ENCODE data around the gene RAD51B.

The RAD51B gene

DNA sequence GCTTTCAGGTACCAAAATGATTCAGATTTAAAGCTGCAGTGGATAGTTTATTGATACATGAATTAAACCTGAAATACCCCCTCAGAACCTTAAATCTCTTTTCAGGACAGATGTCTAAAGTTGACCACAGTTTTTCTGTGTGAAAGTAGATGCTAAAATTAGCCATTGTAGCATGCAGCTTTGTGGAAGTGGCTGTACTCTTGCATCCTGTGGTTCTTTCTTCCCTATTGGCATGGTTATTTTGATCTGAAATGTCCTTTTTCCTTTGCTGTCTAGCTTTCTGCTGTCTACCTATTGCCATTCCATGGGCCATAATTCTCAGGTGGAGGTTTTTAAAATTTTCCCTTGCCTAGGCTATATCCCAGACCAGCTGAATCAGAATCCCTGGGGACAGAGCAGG, 517.7 kb downstream of the RAD51B start:
- no peak for DNase-seq (ENCODE audit: low spot score)

DNA sequence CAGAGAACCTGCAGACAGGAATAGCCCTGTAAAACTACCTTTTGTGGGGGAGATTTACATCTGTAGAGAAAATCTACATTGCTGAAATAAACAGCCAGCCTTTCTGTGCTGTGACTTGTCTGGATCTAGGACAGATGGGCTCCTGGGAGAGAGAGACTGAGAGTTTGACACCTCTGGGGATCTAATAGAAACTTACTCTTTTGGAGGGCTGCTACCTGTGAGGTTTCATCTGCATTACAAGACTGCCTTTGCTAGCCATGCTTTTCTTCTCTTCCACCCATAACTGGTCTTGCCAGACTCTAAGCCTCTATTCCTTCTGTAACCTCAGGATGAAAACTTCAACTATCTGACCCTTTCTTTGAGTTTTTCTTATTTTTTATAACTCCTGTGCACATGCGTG, 520.7 kb downstream of the RAD51B start:
- DNase-seq (ENCODE audit: low spot score), result no peak

DNA sequence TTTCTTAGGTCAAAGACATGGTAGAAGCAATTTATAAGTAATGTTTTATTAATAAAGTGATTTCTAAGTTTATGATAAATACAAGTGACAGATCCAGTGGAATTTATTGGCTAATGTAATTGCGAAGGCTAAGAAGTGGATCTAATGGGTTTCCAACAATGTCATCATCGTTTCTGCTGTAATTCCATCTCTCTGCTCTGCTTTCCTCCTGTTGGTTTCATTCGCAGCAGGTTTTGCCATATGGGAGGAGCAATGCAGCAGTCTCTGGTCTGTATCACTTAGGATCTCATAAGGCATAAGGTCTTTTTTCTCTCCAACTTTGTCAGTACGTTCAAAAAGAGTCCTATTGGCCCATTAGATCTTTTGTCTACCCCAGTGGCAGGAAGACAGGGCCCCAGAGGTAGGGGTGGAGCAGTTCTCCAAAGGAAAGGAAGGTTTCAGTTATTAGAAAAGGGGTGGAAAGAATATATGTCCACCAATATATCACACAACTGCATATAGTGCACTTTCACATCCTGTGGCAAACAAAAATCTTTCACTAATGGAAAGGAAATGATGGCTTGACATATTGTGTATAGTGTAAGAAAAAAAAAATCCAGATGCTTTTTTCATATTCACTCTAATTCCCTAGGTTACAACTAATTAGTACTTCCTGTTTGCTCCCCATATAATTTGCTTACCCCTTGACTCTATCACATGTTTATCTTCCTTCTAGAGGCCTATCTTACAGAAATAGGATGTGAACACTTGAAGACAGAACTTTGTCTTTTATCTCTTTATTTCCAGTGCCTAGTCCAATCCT, 522.0 kb downstream of the RAD51B start:
- DNase-seq (ENCODE audit: low spot score), result no peak

DNA sequence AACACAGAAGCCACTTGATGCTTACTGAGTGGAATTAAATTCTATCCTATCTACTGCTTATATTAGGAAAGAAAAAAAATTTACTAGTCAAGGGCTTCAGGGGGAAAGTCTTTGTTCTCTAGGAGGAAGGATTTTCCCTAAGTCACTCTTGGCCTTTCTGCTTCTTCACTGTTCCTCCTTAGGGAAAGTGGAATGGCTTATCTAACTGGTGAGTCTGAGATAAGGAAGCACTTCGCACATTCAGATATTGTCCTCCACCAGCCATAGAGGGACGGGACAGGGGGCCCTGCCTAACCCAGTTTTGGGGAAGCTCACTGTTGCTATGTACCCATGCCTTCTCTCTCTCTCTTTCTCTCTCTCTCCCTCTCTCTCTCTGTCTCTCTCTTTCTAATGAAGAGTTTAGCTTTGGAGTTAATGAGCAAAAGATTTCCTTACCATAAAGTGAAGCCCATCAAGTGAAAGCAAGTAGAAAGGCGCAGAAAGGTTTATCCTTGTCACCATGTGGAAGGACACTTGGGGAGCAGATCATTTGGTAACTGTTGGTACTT, 522.7 kb downstream of the RAD51B start:
- no peak for DNase-seq (ENCODE audit: low spot score)

DNA sequence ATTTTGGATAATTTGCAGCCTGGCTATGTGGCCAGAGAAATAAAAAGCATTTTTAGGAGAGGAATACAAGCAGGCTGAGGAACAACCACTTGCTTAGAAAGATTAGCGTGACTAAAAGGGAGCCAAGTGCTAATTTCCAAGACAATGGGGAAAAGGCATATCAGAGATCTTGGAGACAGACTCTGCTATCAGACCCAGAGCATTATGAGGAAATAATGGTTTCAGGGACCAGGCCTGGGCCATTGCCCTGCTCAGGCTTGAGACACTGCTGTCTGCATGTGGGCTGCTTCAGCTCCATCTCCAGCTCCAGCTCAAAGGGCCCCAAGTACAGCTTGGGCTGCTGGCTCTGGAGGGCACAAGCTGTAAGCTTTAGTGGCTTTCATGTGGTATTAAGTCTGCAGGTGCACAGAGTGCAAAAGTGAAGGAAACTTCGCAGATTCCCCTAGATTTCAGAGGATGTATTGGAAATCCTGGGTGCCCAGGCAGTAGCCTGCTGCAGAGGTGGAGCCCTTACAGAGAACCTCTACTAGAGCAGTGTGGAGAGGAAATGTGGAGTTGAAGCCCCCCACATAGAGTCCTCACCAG, 524.0 kb downstream of the RAD51B start:
- no peak for DNase-seq (ENCODE audit: low spot score)

DNA sequence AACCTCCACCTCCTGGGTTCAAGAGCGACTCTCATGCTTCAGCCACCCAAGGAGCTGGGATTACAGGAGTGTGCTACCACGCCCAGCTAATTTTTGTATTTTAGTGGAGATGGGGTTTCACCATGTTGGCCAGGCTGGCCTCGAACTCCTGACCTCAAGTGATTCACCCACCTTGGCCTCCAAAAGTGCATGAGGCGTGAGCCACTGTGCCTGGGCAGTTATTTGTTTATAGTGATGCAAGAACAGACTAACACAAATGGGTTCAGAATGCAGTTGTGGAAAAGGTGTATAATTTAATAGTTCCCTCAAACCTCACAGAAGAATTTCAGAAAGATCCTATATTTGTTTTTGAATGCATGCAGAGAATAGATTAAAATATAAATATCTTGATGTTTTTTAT, 526.2 kb downstream of the RAD51B start:
- DNase-seq (ENCODE audit: low spot score), result no peak

DNA sequence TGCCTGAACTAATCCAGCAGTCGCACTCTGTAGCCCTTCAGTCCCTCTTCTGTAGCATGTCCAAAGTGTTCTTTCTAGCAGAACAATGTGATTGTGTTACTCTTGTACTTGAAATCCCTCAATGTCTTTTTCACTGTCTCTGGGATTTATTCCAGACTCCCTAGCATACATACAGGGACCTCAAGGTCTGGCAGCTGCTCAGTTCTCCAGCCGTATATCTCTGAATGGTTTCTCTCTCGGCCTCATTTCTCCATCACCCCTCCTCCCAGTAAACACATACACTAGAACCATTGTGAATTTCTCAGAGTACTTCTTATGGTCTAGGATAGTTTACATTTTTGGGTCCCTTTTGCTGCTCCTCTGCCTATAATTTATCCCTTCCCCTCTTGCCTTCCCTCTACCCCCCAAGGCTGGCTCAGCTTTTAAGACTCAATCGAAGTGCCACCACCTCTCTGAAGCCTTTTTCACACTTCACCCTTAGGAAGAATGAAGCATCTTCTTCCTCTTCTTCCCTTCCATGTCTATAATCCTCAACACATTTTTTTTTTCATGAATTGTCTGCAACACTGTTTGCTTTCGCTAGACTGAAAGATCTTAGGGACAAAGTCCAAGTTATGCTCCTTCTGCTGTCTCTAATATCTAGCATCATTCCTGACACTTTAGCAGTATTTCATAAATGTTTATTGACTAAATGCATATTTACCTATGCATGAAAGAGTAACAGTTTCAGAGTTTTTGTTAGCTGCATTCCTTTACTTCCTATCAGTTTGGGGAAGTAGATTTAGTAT, 527.2 kb downstream of the RAD51B start:
- no peak for DNase-seq (ENCODE audit: low spot score)

DNA sequence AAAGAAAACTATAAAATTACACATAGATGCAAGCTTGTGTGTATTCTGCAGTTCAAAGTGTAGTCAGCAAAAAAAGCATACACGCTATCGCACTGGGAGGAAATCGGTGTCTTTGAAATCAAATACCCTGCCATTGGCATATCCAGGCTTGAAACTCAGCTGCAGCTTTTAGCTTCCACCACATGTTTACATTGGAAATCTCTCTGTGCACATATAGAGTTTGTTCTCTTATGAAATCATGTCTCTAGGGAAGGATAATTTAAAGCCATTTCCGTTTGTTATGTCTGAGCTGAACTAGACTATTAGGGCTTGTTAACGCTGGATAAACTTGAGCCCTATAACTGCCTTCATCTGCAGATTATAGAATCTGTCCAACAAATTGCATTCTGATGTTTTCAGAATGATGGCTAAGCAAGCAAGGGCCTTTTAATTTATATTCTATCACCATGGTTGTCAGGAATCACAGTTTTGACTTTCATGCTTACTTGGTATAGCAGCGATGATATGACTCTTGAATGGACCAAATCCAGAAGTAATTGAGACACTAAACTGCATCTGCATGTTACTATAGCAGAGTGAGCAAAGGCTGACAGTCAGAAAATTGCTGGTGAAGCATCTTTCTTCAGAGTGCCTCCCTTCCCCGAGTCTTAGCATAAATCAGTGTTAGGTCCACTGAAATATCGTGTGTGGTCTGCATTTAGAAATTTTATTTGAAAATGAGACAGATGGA, 530.5 kb downstream of the RAD51B start:
- no peak for DNase-seq (ENCODE audit: low spot score)

DNA sequence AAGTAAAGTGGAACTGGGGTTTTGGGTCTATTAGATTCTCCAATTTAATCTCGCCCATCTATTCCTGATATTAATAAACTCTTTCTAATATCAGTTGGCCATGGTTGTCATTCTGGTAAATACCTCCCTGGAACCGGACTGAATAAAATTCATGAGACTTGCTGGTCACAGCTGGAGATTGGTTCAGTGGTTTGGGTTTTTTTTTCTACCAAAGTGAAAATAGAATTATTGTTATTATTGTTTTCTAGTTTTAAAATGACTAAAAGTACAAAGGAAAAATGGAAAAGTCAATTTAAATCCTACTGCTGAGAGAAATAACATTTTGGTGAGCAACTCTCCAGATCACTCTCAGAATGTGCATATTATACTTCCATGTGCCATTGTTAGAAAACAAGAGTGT, 535.8 kb downstream of the RAD51B start:
- DNase-seq (ENCODE audit: low spot score), result no peak

DNA sequence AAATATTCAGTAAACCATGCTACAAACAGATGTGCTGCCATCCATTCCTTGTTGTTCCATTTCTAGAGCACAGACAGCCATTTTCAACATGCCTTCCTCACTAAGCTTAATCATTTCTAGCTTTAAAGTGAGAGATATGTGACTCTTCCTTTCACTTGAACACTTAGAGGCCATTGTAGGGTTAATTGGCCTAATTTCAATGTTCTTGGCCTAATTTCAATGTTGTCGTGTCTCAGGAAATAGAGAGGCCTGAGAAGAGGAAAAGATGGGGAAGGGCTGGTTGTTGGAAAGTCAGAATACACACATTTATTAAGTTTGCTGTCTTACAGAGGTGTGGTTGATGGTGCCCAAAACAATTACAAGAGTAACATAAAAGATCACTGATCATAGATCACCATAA, 538.2 kb downstream of the RAD51B start:
- DNase-seq (ENCODE audit: low spot score), result no peak

DNA sequence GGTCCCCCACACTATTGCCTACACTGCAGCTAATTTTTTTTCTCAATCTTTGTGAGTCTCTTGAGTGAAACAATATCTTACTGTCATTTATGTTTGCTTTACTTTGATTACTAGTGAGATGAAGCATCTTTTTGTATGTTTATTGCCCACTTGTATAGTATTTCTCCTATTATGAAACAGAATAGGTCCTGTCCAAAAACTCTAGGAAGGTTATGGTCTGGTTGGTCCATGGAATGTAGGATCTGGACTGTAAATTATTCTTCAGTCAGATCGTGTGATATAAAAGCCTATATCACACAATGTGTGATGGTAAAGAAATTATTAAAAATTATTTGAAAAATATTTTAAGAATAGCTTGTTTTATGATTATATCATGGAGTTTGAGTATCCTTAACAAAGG, 538.9 kb downstream of the RAD51B start:
- DNase-seq (ENCODE audit: low spot score), result no peak

DNA sequence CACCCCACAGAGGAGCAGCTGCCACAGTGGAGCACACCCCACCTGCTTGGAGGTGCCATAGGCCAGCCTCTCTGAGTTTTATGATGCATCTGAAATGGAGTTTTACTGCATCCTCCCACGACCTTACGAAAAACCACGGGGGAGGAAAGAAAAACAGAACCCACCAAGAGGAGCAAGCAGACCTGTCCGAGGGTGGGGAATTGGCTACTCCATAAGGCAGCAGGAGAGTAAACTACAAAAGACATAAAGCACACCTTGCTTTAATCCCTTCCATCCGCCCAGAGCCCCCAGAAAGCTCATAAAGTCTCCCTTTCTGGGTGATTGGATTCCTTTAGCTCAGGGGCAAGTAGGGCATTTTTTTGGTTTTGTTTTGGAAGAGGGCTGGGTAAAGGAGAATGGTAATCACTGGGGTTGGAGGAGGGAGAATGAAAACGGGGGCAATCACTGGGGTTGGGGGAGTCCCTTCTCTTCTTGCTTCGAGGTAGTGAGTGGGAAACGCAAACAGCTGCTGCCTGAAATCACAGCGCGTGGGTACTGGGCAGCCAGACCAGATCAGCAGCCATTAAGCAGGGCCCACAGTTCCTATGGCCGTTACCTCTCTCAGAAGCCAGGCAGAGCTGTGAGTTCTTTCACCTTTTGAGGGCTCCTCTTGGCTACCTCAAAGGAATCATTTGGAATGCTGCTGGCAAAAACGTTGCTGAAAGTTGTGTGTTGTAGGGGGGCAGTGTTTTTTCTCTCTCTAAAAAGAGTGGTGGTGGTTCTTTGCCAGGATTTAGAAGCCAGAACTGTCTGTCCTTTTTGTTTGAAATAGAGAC, 539.6 kb downstream of the RAD51B start:
- no peak for DNase-seq (ENCODE audit: low spot score)

DNA sequence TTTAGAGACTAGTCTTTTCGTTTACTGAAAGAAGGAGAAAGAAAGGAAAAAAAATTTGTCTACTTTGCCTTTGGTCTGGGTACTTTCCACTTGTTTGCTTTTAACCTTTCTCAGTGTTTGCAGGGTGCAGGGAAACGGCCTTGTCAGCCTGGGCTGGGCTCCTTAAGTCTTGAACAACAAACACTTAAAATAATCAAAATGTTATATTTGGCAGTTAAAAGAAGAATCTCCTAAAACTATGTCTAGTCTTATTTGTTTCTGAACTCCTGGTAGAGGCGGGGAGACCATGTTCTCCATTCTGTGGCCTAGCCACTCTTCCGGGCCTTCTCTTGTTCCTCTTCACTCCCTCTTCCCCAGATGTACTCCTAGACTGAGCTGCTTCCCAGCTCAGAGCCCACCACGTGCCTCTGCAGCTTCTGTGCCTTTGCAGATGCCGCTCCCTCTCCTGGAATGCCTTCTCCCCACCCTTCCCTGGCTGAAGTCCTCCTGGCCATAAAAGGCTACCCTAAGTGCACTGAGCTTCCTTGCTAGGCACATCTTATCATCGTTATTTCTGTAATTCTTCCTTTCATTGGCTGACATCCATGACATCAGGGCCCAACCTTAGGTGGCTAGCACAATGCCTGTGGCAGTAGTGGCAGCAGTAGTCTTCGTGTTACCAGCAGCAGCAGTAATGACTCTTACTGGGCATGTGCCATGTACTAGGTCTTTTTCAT, 540.4 kb downstream of the RAD51B start:
- DNase-seq (ENCODE audit: low spot score), result no peak

DNA sequence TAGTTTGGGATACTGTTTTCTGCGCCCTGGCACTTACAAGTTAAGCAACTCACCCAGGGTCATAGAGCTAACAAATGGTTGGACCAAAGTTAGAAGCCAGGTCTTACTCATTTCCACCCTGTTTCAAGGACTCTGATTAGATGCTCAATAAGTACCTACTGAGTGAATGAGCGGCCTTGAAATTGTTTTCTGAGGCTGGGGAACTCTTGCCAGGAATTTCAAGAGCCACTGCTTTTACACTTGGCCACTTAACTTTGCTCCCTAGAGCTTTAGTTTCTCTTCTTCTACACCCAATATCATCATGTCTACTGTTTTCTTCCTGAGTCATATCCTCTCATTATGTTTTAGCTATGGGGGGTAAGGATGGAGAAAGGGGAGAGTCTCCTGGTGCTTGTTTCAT, 541.7 kb downstream of the RAD51B start:
- no peak for DNase-seq (ENCODE audit: low spot score)

DNA sequence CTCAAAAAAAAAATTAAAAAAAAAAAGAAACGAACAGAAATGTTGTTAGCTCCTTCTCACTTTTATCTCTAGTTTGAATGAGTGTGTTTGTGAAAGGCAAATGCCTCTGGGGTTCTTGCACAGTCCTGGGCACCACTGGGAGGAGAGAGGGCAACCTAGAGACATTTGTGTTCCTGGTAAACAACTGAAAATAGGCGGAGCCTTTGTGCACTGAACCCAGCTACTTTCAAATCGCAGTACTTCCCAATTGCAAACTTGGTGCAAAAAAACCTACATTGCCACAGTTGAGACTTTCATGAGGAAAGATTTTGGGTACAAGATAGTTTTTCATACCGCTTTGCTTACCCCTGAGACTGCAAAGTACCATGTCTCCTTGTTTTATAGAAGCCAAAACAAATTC, 543.3 kb downstream of the RAD51B start:
- DNase-seq (ENCODE audit: low spot score), result no peak

DNA sequence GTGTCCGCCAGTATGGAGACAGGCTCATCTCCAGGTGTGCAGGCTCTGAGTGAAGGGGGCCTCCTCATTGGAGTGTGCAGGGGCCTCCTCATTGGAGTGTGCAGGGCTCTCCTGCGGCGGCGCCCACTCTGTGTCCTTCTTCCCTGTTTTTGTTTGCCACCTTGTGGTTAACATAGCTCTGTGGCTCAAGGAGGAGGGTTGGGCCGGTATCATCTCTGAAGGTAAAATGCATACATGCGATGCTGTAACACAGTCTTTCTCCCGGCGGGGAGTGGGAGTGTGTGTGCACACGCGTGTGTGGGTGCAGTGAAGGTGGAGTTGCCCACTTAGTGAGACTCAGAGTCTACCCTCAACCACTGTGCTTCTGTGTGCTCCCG, 543.9 kb downstream of the RAD51B start:
- DNase-seq (ENCODE audit: low spot score), result no peak

DNA sequence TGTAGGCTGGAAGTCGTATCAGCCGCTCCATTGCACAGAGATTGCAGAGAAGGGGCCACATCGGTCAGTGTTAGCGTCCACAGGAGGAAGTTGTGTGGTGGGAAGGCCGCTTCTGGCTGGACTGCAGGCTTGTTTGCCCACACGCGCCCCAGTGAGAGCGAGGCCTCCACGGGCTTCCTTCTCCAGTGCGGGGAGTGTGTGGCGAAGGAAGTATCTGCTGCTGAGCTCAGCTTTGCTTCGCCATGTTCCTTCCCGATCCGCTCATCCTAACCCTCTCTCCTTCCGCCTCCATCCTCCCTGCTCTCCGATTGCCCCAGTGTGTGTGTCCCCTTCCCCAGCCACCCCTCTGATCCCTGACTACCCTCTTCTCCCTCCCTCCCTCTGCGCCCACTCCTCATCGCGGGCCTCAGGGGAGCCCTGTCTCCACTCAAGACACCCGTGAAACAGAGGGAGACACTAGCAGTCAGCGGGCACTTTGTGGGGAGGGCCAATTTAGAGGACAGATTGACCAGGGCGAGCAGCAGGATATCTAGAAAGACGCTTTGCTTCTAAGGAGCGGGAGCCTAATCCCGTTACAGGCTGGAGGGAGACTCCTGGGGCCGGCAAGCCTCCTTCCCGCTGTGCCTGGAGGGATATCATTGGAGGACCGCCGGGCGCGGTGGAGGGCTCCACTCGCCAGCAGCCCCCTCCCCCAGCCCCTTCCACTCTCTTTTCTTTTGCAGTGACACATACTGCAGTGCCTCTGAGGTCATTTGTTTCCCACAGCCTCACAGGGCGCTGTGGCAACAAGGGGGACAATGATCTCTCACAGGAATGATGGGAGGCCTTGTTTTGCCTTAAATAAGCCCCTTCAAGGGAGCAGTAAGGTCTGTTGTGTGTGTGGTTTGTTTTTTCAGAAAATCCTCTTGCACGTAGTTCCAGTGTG, 544.5 kb downstream of the RAD51B start:
- no peak for DNase-seq (ENCODE audit: low spot score)

DNA sequence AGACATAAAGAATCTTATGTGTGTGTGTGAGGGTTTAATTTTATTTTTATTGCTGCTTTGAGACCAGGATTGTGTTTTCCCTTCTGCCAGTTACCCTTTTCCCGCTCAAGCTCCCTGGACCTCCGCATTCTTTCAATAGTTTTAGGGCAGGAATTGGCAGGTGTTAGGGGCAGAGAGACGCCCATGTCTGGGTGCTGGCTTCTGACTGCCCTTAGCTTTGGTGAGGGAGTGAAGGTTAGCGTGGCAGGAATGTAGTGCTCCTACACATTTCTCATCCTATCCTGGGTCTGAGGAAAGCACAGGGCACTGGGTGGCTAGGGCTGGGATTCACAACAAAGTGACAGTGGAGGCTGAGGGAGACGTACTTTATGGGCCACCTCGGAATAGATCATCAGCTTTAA, 545.2 kb downstream of the RAD51B start:
- no peak for DNase-seq (ENCODE audit: low spot score)

DNA sequence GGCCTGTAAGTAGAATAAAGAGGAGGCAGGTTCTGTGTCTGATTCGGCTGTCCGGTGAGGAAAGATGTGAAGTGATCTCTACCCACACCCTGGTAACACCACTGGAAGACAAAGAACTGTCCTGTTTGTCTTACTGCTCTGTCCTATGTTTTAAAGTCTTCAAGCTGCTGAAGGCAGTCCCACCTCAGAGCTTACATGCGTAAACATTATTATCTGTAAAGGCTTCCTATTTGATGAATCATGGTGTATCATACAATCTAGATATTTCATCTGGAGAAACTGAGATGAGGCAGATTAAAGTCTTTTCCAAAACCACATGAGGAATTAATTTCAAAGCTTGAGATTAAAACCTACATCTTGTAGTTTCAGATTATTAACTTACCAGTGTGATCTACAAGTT, 545.6 kb downstream of the RAD51B start:
- peak; percentile 10 for DNase-seq (ENCODE audit: low spot score)

DNA sequence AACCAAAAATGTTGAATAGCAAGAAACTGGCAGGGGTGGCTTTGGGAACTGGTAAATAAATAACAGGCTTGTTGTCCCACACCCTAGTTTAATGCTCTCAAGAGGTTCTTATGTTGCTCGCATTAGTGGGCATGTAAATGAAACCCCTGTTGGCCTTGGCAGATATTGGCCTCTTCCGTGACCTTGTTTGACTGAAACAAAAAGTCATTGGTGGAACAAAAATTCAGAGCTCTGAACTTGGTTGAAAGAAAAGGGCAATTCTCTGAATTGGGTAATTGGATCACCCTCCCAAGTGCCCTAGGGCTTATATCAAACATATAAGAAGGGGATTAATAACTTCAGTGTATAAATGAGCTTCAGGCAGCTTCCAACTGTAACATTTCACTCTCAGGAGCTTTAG, 547.1 kb downstream of the RAD51B start:
- DNase-seq (ENCODE audit: low spot score), result no peak

Measured in RKO (cell line).